HL-60 (cell line): Measurements from ENCODE around the gene AGAP5.
A peak's percentile ranks its signal among the peaks of the same experiment; 100 is the strongest.

Experiments used
- DNase-seq, 2 experiments: peaks; one replicate each; pipeline ENCODE4 v3.0.0-alpha.2; 2010 to 2020; ENCODE audit warnings: low read depth in 1 of 2, low spot score in 1 of 2
- H3K27ac ChIP-seq: fragments of 250-450 bp; sonication (Bioruptor Pico); replicated peaks from 2 replicates; pipeline ENCODE4 v1.5.1; 2020; ENCODE audit warnings: mild to moderate bottlenecking, moderate library complexity
- H3K27me3 ChIP-seq: fragments of 250-450 bp; sonication (Bioruptor Pico); 2 replicates; pipeline ENCODE4 v1.5.1; 2021; ENCODE audit warnings: mild to moderate bottlenecking, moderate library complexity; ENCODE audit not compliant: insufficient read depth, poor library complexity, severe bottlenecking
- H3K4me3 ChIP-seq: replicated peaks from 2 replicates; pipeline ENCODE4 v1.5.1; 2011; ENCODE audit warnings: mild to moderate bottlenecking, control low read depth, low read length; ENCODE audit not compliant: insufficient read depth
- CTCF ChIP-seq: IDR thresholded peaks from one replicate; pipeline ENCODE4 v1.5.1; 2011; ENCODE audit warnings: low read length, control low read depth, inconsistent platforms; ENCODE audit not compliant: insufficient read depth
- GABPA ChIP-seq: IDR thresholded peaks from 2 replicates; pipeline ENCODE4 v1.6.1; 2012; ENCODE audit warnings: low read depth
- POLR2AphosphoS5 ChIP-seq: IDR thresholded peaks from 2 replicates; pipeline ENCODE4 v1.6.1; 2012; ENCODE audit warnings: low read depth
- REST ChIP-seq: IDR thresholded peaks from 2 replicates; pipeline ENCODE4 v1.6.1; 2012; ENCODE audit warnings: low read depth; ENCODE audit not compliant: insufficient replicate concordance
- SPI1 ChIP-seq: IDR thresholded peaks from 2 replicates; pipeline ENCODE4 v1.6.1; 2012; ENCODE audit warnings: low read depth, mild to moderate bottlenecking, borderline replicate concordance

Gene AGAP5

GRCh38 chr10:73650537-73651331 is 47.2 kb downstream of the AGAP5 start:
- TF ChIP-seq REST: no peak
- TF ChIP-seq GABPA: no peak
- TF ChIP-seq SPI1: no peak
- no peak for TF ChIP-seq CTCF
- no peak for TF ChIP-seq POLR2AphosphoS5
- H3K27ac ChIP-seq: no peak overlapping the region
- DNase-seq: peak in 1 of 2 experiments; percentile 58
- H3K4me3 ChIP-seq: no peak overlapping the region
- H3K27me3 ChIP-seq: no peaks in the 10 kb centered on the region

DNA sequence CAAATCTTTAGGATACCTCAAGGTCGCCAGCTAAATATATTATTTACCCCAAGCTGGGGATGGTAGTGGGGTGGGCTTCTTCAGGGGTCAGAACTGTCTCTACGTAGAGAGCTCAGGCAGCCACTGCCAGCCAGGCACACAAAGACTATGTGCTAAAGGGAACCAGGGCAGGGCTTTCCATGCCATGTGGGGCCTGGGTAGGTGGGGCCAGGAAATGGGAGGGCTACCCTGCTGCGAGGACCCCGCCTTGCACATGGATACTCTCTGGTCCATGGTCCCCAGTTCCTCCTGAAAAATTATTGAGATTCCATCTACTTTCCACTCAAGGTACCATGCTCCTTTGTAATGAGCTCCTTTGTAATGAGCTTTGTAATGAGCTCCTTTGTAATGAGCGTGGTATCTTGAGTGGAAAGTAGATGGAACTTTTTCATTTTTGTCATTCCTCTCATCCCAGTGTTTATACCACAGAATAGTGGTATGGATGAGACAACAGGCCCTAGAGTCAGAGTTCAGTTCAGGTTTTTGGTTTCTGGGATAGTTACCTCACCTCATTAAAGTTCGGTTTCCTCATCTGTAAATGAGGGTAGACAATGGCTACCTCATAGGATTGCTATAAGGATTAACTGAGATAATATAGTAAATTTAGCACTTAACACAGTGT is 47.9 kb downstream of the AGAP5 start:
- Histone ChIP-seq H3K27ac (no peak overlapping the region), H3K4me3 (no peak overlapping the region), H3K27me3 (no peaks in the 10 kb centered on the region)
- TF ChIP-seq CTCF (no peak), POLR2AphosphoS5 (no peak), REST (no peak), SPI1 (no peak), GABPA (no peak)
- no peak for DNase-seq

GRCh38 chr10:73648975-73649829 is 48.7 kb downstream of the AGAP5 start:
- TF ChIP-seq REST (no peak), SPI1 (no peak), GABPA (no peak), POLR2AphosphoS5 (no peak), CTCF (no peak)
- no peak for DNase-seq
- H3K27me3 ChIP-seq: no peaks in the 10 kb centered on the region

More at GRCh38 chr10:73648975-73649829, 48.7 kb downstream of the AGAP5 start:
- no peak overlapping the region for H3K4me3 ChIP-seq
- H3K27ac ChIP-seq: no peak overlapping the region
